ENCODE data around the gene KIAA1671.

GRCh38 chr22:25159028-25159427 lies 206.5 kb downstream of the KIAA1671 start:
- TF ChIP-seq SIN3A (IDR thresholded peaks at IDR 0.05; ENCODE audit: borderline replicate concordance, insufficient read depth, low read length) (no peak), POLR2AphosphoS5 (IDR thresholded peaks at IDR 0.05; ENCODE audit: low read depth, low read length) (no peak), TAF1 (IDR thresholded peaks at IDR 0.05; ENCODE audit: borderline replicate concordance, insufficient read depth, low read length) (no peak)

Data from PFSK-1 (cell line).